ENCODE data around the gene SMO. TPM values are rescaled to one million over a fixed set of nuclear protein-coding genes. Genes with fewer than 3 reads are reported as not detected.

SMO gene
- total RNA-seq (2021; ENCODE audit: unreplicated experiment) (12.8 TPM), Bru-seq, nascent RNA (percentile 47 among the genes with signal in this experiment), BruChase-seq, experiment 1, labeled RNA remaining after a 6-hour chase (percentile 56 among the genes with signal in this experiment), BruChase-seq, experiment 2, labeled RNA remaining after a 2-hour chase (percentile 56 among the genes with signal in this experiment)
- 11.3 and 11.4 TPM in 2 replicates for polyA plus RNA-seq (2012)
- long read RNA-seq, transcript SMO-201 (12 exons, 3,738 nt) = major isoform, 5 of 14 reads
- long read RNA-seq, partial matches to known transcripts = 5 of 14 reads
- long read RNA-seq, other reads (novel, unspliced or antisense) = 4 of 14 reads

GRCh38 chr7:129188372-129188891 lies at the start of gene SMO:
TSS of gene SMO (plus strand) at chr7:129188633. CDS start at chr7:129189152, 519 bp downstream.
- CTCF ChIA-PET = interaction anchor here (0.6 to 0.7 kb wide), 2 partner anchors 25 to 347 kb away, joined by 3 to 4 read pairs; no protein-coding TSS in a partner anchor

DNA sequence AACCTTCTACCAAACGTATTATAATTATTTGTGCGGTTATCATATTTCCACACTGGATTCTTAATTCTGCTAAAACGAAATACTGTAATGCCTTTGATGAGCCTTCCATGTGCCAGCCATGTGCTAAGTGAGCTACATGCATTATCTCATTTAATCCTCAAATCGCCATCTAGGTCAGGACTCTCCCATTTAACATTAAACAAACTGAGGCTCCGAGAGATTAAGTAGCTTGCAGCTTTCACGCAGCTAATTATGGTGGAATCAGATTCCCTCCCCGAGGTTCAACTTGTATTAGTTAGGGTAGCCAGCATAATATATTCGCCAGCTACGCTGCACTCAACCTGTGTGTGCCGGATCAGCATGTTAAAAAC lies 44.7 kb upstream of the SMO start:
- TF ChIP-seq, protein P1, sequence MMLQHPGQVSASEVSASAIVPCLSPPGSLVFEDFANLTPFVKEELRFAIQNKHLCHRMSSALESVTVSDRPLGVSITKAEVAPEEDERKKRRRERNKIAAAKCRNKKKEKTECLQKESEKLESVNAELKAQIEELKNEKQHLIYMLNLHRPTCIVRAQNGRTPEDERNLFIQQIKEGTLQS (IDR thresholded peaks at IDR 0.05) = no peak
- TF ChIP-seq RAD21 (IDR thresholded peaks at IDR 0.05; ENCODE audit: low read depth) (no peak), CEBPB (IDR thresholded peaks at IDR 0.05; ENCODE audit: low read depth) (no peak), EGR1 (IDR thresholded peaks at IDR 0.05; ENCODE audit: low read depth) (no peak), FOSL1 (IDR thresholded peaks at IDR 0.05; ENCODE audit: low read depth) (no peak), POLR2AphosphoS5 (IDR thresholded peaks at IDR 0.05; ENCODE audit: low read depth, low read length) (no peak), ZBTB33 (IDR thresholded peaks at IDR 0.05; ENCODE audit: extremely low read depth, insufficient replicate concordance, low read length) (no peak), ELF1 (IDR thresholded peaks at IDR 0.05; ENCODE audit: borderline replicate concordance, low read depth) (no peak), TCF7L2 (IDR thresholded peaks at IDR 0.05; ENCODE audit: borderline replicate concordance, extremely low read depth, insufficient read depth, insufficient read length) (no peak), CBX3 (IDR thresholded peaks at IDR 0.05; ENCODE audit: low read depth) (no peak), EZH2 (IDR thresholded peaks at IDR 0.05) (no peak)
- peaks cover 0 to 13% of the 10 kb centered on the region in 2 experiments; a peak in 2 of 4 replicates for H3K4me1 ChIP-seq (ENCODE audit: control insufficient read depth in 1 of 2, insufficient read depth in 2 of 2, low read length in 2 of 2)
- ChIA-PET POLR2A (no interaction called here), CTCF (interaction anchor here (1.5 kb wide), 1 partner anchor 20 kb away, joined by 6 read pairs; no protein-coding TSS in a partner anchor), RAD21 (ENCODE audit: low non-redundant PET in 1 of 2, low total read pairs in 2 of 2, uncharacterized antibody in 2 of 2, unreplicated experiment in 2 of 2) (no interaction called here)
- H3K9me3 ChIP-seq (ENCODE audit: control insufficient read depth in 1 of 2, insufficient read depth in 1 of 2, low read depth in 1 of 2, low read length in 2 of 2) = no peaks in the 10 kb centered on the region
- peak overlapping the region; percentile 58 to 77 for H3K4me3 ChIP-seq (replicated peaks in 1 of 2; ENCODE audit: low read depth in 1 of 2, low read length in 2 of 2)
- no peak overlapping the region for H3K27ac ChIP-seq (ENCODE audit: low read depth, low read length)
- H3K9me2 ChIP-seq (ENCODE audit: insufficient read depth) = no peaks in the 10 kb centered on the region
- H3K79me2 ChIP-seq (ENCODE audit: insufficient read depth, low read length) = no peaks in the 10 kb centered on the region
- no peaks in the 10 kb centered on the region for H4K20me1 ChIP-seq (ENCODE audit: insufficient read depth)
- no peaks in the 10 kb centered on the region for H3K27me3 ChIP-seq (ENCODE audit: insufficient read depth, low read length)
- no peak for ATAC-seq
- peak overlapping the region; percentile 80 for H3K4me2 ChIP-seq (ENCODE audit: low read length)
- BruUV-seq (replicated peaks) = no TSS peak
- intact Hi-C loops (cut with micrococcal nuclease) = no loop called here
- no peaks in the 10 kb centered on the region for H3K36me3 ChIP-seq (ENCODE audit: control insufficient read depth in 1 of 2, insufficient read depth in 2 of 2, low read length in 2 of 2)
- no peak for DNase-seq (ENCODE audit: low read depth, low spot score)
- no peak overlapping the region for H3K9ac ChIP-seq (ENCODE audit: low read length)
- H2AFZ ChIP-seq (ENCODE audit: low read depth, low read length, poor library complexity, severe bottlenecking) = peak overlapping the region; percentile 85

More at GRCh38 chr7:129188372-129188891, at the start of gene SMO:
- BruUV-seq (replicated peaks) = no TSS peak
- Histone ChIP-seq H3K79me2 (ENCODE audit: insufficient read depth, low read length) (no peaks in the 10 kb centered on the region), H3K27me3 (ENCODE audit: insufficient read depth, low read length) (no peaks in the 10 kb centered on the region), H3K9me3 (ENCODE audit: control insufficient read depth in 1 of 2, insufficient read depth in 1 of 2, low read depth in 1 of 2, low read length in 2 of 2) (no peaks in the 10 kb centered on the region), H3K9me2 (ENCODE audit: insufficient read depth) (no peaks in the 10 kb centered on the region), H3K27ac (ENCODE audit: low read depth, low read length) (peak within 1 kb of the TSS; percentile 53; the same call in 1 of the 2 replicates), H3K9ac (ENCODE audit: low read length) (peak within 1 kb of the TSS; percentile 66), H3K4me2 (ENCODE audit: low read length) (peak within 1 kb of the TSS; percentile 79), H3K4me3 (replicated peaks in 1 of 2; ENCODE audit: low read depth in 1 of 2, low read length in 2 of 2) (peak within 1 kb of the TSS; percentile 51 to 64), H2AFZ (ENCODE audit: low read depth, low read length, poor library complexity, severe bottlenecking) (no peak within 1 kb of the TSS), H3K4me1 (ENCODE audit: control insufficient read depth in 1 of 2, insufficient read depth in 2 of 2, low read length in 2 of 2) (peaks cover 0 to 12% of the 10 kb centered on the region in 2 experiments; a peak in 1 of 4 replicates), H4K20me1 (ENCODE audit: insufficient read depth) (no peaks in the 10 kb centered on the region), H3K36me3 (ENCODE audit: control insufficient read depth in 1 of 2, insufficient read depth in 2 of 2, low read length in 2 of 2) (no peaks in the 10 kb centered on the region)
- ATAC-seq (peak; percentile 77), DNase-seq (ENCODE audit: low read depth, low spot score) (no peak)
- RAD21 ChIA-PET (ENCODE audit: low non-redundant PET in 1 of 2, low total read pairs in 2 of 2, uncharacterized antibody in 2 of 2, unreplicated experiment in 2 of 2) = interaction anchor here (0.6 to 0.7 kb wide), 2 partner anchors 37 to 223 kb away, joined by 3 to 4 read pairs; no protein-coding TSS in a partner anchor
- no peak for TF ChIP-seq FOSL1 (IDR thresholded peaks at IDR 0.05; ENCODE audit: low read depth)
- no peak for TF ChIP-seq SIN3A (IDR thresholded peaks at IDR 0.05; ENCODE audit: low read depth)
- TF ChIP-seq SP1 (IDR thresholded peaks at IDR 0.05; ENCODE audit: low read depth) = no peak
- TF ChIP-seq ZFX (IDR thresholded peaks at IDR 0.05) = peak; percentile 66
- peak; percentile 47 for TF ChIP-seq POLR2AphosphoS5 (IDR thresholded peaks at IDR 0.05; ENCODE audit: low read depth, low read length)
- TF ChIP-seq EZH2phosphoT487 (IDR thresholded peaks at IDR 0.05; ENCODE audit: borderline replicate concordance) = no peak
- intact Hi-C loops (cut with micrococcal nuclease) = no loop called here
- POLR2A ChIA-PET = interaction anchor here (0.9 kb wide), 1 partner anchor 25 kb away, joined by 6 read pairs; no protein-coding TSS in a partner anchor
